ENCODE data around the gene TSPO. TPM values are rescaled to one million over a fixed set of nuclear protein-coding genes. Genes with fewer than 3 reads are reported as not detected.

The TSPO gene
- total and polyA plus RNA-seq, 8 donors, result 24.2 to 79.6 (median 42.5) TPM

DNA sequence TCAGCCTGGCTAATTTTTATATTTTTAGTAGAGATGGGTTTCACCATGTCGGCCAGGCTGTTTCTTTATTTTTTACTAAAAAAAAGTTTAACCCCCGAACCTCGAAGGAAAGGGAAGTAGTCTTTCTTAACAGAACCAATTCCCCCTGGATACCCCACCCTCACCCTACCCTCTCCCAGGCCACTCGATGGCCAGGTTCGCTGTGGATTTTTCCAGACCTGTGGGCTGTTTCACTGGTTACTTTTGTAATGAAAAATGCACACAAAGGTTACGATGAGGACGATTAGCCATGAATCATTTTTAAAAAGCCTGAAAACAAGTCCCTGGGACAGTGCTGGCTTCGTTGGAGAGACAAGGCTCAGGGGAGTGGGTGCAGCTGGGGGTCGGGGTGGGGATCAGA lies 2.5 kb downstream of the TSPO start:
- intact Hi-C loops (cut with DNase I), result no loop called here
- no peaks in the 10 kb centered on the region for H3K27me3 ChIP-seq
- H3K4me1 ChIP-seq, result peaks cover 0 to 3% (median 0%) of the 10 kb centered on the region in 3 donors
- no peak overlapping the region for H3K27ac ChIP-seq
- no peaks in the 10 kb centered on the region for H3K36me3 ChIP-seq
- ATAC-seq (no peak), DNase-seq (no peak), FAIRE-seq (no peak)
- TF ChIP-seq, protein P1, sequence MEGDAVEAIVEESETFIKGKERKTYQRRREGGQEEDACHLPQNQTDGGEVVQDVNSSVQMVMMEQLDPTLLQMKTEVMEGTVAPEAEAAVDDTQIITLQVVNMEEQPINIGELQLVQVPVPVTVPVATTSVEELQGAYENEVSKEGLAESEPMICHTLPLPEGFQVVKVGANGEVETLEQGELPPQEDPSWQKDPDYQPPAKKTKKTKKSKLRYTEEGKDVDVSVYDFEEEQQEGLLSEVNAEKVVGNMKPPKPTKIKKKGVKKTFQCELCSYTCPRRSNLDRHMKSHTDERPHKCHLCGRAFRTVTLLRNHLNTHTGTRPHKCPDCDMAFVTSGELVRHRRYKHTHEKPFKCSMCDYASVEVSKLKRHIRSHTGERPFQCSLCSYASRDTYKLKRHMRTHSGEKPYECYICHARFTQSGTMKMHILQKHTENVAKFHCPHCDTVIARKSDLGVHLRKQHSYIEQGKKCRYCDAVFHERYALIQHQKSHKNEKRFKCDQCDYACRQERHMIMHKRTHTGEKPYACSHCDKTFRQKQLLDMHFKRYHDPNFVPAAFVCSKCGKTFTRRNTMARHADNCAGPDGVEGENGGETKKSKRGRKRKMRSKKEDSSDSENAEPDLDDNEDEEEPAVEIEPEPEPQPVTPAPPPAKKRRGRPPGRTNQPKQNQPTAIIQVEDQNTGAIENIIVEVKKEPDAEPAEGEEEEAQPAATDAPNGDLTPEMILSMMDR (IDR thresholded peaks at IDR 0.05), result no peak
- WGBS, 2 donors, result 74 to 79% methylated on average over 9 of the region's 9 CpGs
- no peaks in the 10 kb centered on the region for H3K9me3 ChIP-seq
- H3K4me3 ChIP-seq, result no peak overlapping the region

DNA sequence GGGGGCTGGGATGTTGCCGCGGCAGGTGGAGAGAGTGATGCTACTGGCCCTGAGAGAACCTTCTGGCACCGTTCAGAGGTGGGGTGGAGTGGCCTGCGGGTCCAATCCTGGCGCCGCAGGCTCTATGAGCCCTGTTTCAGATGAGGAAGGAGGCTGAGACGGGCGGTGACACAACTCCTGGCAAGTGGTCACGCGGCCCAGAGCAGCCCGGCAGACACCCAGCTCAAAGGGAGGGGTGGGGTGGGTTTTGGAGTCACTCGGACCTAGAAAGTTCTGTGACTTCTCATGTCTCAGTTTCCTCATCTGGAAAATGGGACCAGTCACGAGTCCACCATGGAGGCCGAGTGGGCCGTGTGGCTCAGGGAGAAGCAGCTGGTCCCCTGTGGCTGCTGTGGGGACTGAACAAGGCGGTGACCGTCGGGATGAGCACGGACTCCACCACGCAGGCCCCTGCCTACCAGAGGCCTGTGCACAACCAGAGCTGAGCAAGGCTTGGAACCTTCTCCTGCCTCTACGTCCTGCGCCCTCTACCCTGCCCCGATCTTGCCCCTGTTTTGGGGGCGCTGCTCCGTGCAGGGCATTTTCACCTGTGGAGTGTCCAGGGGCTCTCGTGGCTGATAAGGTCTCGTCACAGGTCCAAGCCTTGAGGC lies 3.7 kb downstream of the TSPO start:
- FAIRE-seq, result no peak
- TF ChIP-seq, protein P1 (IDR thresholded peaks at IDR 0.05), result no peak
- Histone ChIP-seq H3K36me3 (no peaks in the 10 kb centered on the region), H3K27ac (no peak overlapping the region), H3K9me3 (no peaks in the 10 kb centered on the region), H3K4me3 (no peak overlapping the region), H3K27me3 (no peaks in the 10 kb centered on the region), H3K4me1 (peaks cover 0 to 3% (median 0%) of the 10 kb centered on the region in 3 donors)
- ATAC-seq, result no peak
- intact Hi-C loops (cut with DNase I), result no loop called here
- WGBS, 2 donors, result 89 to 94% methylated on average over 24 to 27 of the region's 27 CpGs
- DNase-seq, result peak in 1 of 6 donors; percentile 52

DNA sequence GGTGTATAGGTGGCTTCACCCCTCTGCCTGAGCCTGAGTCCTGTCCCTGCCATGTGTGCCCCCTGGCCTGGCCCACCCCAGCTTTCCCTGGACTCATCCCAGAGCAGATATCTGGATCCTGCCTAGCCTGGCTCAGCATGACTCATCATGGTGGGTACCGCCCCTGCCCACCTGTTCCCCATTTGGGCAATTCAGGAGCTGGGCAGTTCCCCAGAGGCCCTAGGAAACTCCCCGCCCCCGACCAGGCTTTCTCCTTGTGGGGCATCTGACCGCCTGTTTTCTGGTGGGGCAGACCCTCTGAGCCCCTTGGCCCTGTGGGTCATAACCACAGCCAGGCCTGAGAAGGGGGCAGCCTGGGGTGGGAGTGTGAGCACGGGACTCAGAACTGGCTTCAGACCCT lies 4.4 kb downstream of the TSPO start:
- 88 to 94% methylated on average over 5 of the region's 5 CpGs for WGBS, 2 donors
- H3K4me3 ChIP-seq, result no peak overlapping the region
- no peaks in the 10 kb centered on the region for H3K9me3 ChIP-seq
- TF ChIP-seq, protein P1 (IDR thresholded peaks at IDR 0.05), result no peak
- H3K36me3 ChIP-seq, result no peaks in the 10 kb centered on the region
- no peaks in the 10 kb centered on the region for H3K27me3 ChIP-seq
- FAIRE-seq (no peak), DNase-seq (peak in 1 of 6 donors; percentile 65), ATAC-seq (no peak)
- intact Hi-C loops (cut with DNase I), result no loop called here
- peaks cover 0 to 3% (median 0%) of the 10 kb centered on the region in 3 donors for H3K4me1 ChIP-seq
- no peak overlapping the region for H3K27ac ChIP-seq

DNA sequence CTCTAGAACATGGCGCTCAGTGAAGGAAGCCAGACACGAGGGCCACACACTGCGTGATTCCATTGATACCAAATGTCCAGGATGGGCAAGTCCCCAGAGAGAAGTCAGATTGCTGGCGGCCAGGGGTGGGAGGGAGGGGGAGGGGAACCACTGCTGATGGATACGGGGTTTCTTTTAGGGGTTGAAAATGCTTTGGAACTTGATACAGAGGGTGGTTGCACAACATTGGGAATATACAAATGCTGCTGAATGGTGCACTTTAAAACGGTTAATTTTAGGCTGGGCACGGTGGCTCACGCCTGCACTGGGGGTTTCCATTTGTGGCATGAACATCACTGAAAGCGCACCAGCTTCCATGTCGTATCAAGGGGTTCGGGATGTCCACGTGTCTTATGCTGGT lies 5.1 kb downstream of the TSPO start:
- Histone ChIP-seq H3K27me3 (no peaks in the 10 kb centered on the region), H3K9me3 (no peaks in the 10 kb centered on the region), H3K4me3 (no peak overlapping the region), H3K36me3 (no peaks in the 10 kb centered on the region), H3K4me1 (peaks cover 0 to 3% (median 0%) of the 10 kb centered on the region in 3 donors), H3K27ac (no peak overlapping the region)
- no peak for FAIRE-seq
- no peak for DNase-seq
- no peak for ATAC-seq
- TF ChIP-seq, protein P1 (IDR thresholded peaks at IDR 0.05), result no peak
- 87 to 88% methylated on average over 12 of the region's 12 CpGs for WGBS, 2 donors
- intact Hi-C loops (cut with DNase I), result no loop called here

DNA sequence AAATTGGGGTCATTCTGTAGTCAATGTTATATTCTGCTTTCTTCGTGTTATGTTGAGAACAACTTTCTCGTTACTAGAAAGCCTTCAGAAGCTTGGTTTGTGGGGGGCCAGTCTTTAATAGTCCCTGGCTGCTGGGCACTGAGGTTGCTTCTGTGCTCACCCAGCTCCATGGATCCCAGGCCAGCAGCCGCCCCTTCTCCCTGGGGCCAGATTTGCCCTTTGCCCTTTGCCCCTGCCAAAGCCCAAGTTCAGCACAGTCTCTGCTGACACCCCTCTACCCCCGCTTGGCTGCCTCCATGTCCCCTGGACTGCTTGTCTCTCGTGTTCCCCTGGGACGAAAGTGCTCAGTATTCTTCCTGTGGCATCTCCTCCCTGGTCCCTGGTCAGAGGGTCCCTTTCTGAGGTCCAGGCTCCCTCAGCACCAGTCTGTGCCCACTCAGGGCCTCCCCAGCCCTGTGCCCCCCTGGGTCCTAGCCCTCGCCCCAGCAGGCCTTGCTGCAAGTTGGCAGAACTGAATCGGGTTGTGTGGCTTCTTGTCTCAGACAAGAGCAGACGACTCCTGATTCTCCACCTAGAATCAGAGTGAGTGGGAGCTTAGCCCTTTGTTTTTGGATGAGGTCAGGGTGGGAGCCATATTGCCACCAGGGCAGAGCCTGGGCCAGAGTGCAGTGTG lies 6.7 kb downstream of the TSPO start:
- Histone ChIP-seq H3K36me3 (no peaks in the 10 kb centered on the region), H3K27me3 (no peaks in the 10 kb centered on the region), H3K9me3 (no peaks in the 10 kb centered on the region), H3K27ac (no peak overlapping the region), H3K4me3 (no peak overlapping the region), H3K4me1 (no peaks in the 10 kb centered on the region)
- 75 to 80% methylated on average over 9 of the region's 9 CpGs for WGBS, 2 donors
- TF ChIP-seq, protein P1 (IDR thresholded peaks at IDR 0.05), result no peak
- ATAC-seq (no peak), DNase-seq (no peak), FAIRE-seq (no peak)
- intact Hi-C loops (cut with DNase I), result no loop called here

Data from pancreas (tissue), 10 donors.